GM18907 (cell line): Measurements from ENCODE around the gene RYR3.

Experiments used
- ATAC-seq: cut with Tn5 transposase; IDR thresholded peaks from one replicate; pipeline ENCODE4 v1.9.1; 2021; ENCODE audit warnings: mild to moderate bottlenecking, moderate library complexity; ENCODE audit not compliant: unreplicated experiment

The RYR3 gene

GRCh38 chr15:33693166-33693800 is 382.5 kb downstream of the RYR3 start:
- ATAC-seq, result no peak

- ATAC-seq, result no peak
Observed at GRCh38 chr15:33698126-33698525, 387.4 kb downstream of the RYR3 start.

- no peak for ATAC-seq
Observed at GRCh38 chr15:33699145-33699544, 388.4 kb downstream of the RYR3 start.

- no peak for ATAC-seq
Observed at GRCh38 chr15:33699691-33700447, 389.1 kb downstream of the RYR3 start.

- peak; percentile 68 for ATAC-seq
Observed at GRCh38 chr15:33700695-33701303, 390.0 kb downstream of the RYR3 start.

- no peak for ATAC-seq
Observed at GRCh38 chr15:33701304-33701696, 390.5 kb downstream of the RYR3 start.

GRCh38 chr15:33706173-33706572 is 395.4 kb downstream of the RYR3 start:
- ATAC-seq, result no peak

GRCh38 chr15:33710748-33711147 is 400.0 kb downstream of the RYR3 start:
- no peak for ATAC-seq

- ATAC-seq, result no peak
Observed at GRCh38 chr15:33716025-33716424, 405.3 kb downstream of the RYR3 start.

GRCh38 chr15:33720952-33721351 is 410.2 kb downstream of the RYR3 start:
- no peak for ATAC-seq

- peak; percentile 94 for ATAC-seq
Observed at GRCh38 chr15:33722005-33722672, 411.4 kb downstream of the RYR3 start.

- ATAC-seq, result no peak
Observed at GRCh38 chr15:33722673-33723015, 411.9 kb downstream of the RYR3 start.

GRCh38 chr15:33724321-33725036 is 413.7 kb downstream of the RYR3 start:
- ATAC-seq, result no peak

GRCh38 chr15:33729653-33730052 is 418.9 kb downstream of the RYR3 start:
- no peak for ATAC-seq

GRCh38 chr15:33730815-33731214 is 420.0 kb downstream of the RYR3 start:
- ATAC-seq, result no peak

- ATAC-seq, result no peak
Observed at GRCh38 chr15:33735143-33735542, 424.4 kb downstream of the RYR3 start.

GRCh38 chr15:33735637-33736247 is 425.0 kb downstream of the RYR3 start:
- ATAC-seq, result no peak

GRCh38 chr15:33737687-33738601 is 427.2 kb downstream of the RYR3 start:
- ATAC-seq, result no peak

- ATAC-seq, result no peak
Observed at GRCh38 chr15:33738941-33739664, 428.3 kb downstream of the RYR3 start.
